Hair follicular keratinocyte (primary cell): ENCODE measurements around the gene LRP6. TPM values are rescaled to one million over a fixed set of nuclear protein-coding genes. Genes with fewer than 3 reads are reported as not detected.

Experiments
- total RNA-seq: library from RNA; depleted of rRNA; stranded (reverse); fragments of >200 nt; gene quantifications from 2 replicates; pipeline ENCODE4 v1.2.3, GENCODE V29; 2015

The LRP6 gene
- 7.4 TPM in 2 replicates for total RNA-seq

DNA sequence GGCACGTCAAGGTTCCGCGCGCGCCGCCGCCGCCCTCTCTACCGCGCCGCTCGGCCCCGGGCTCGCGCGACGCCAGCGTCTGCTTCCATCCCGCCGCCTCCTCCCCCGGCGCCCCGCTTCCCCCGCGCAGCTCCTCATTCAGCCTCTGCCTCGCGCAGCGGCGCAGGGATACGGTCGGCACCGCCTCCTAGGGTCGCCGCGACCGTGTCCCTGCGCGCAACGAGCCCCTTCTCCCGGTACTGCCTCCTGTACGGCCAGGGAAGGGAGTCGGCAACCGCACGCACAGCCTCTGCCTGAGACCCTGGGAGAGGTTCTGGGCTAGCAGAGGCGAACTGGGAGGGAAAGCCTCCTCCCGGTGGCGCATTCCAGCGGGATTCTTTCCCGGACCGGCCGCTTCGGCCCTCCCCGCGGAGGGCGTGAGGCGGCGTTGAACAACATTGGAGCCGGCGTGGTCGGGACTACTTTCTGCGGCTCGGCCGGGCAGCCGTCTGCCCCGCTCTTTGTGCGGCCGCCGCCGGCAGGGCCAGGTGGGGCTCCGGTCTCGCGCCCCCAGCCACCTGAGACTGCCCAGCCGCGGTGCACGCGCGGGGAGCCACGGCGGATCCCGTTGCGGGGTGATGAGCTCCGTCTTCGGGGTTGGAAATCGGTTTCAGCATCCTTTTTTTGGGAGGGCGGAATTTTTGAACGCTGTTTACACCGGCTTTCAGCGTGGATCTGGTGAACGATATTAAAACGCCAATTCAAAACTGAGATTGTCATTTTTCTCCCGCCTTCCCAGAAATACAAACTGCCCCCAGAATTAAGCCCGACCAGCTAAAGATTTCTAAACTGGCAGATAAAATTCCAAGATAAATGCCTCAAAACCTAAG is at the start of gene LRP6:
Gene LRP6, minus strand, starts transcription at position 172 of the 869 bp plus-strand sequence. CDS start 309 bp downstream, outside the sequence.

DNA sequence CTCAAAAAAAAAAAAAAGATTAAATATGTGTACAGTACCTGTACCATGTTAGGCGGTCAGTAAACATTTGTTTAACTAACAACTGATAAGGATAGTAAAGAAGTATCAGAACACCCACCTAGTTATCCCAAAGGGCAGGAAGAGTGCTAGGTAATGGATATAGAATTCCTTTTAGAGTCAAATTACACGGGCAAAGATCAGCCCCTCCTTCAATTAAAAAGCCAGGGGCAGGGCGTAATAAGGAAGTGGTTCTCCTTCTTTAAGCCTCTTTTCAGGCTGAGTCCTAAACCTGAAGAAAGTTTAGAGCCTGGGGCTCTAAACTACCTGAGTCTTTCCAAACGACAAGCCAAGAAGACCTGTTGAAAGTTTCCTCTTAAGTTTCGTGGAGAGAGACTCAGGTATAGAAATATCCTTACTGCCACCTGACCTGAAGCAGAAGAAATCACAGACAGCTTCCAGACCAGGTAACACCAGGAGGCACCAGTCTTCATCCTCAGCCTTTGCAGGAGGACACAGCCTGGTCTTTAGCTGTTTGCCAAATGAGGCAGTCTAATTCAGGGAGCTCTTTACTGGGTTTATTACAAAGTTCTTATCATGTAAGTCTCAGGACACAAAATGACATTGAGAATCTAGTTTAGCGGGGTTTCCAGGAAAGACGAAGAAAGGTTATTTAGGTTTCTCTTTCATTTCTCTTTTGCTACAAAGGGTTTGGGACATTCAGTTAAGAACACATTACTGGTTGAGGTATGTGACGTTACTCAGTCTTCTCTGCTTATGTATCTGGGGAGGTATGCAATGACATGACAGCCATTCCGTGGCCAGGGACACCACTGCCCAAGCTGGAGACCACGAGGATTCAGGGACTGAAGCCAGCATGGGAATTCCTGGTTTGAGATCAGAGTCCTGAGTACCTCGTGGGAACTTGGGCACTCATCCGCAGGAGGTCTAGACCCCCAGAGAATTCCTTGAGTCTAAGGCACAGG is 195.9 kb downstream of the LRP6 start, which contains the start of gene BCL2L14:
Gene BCL2L14, plus strand, starts transcription at position 266 of the 983 bp plus-strand sequence. CDS start 8,367 bp downstream, outside the sequence.

Other genes starting within 250 kb of the LRP6 start
- gene BCL2L14, start 196.1 kb downstream of the LRP6 start, total RNA-seq, result not detected in 2 replicates
- gene MANSC1, start 83.2 kb upstream of the LRP6 start, total RNA-seq, result 4.6 and 5.2 TPM in 2 replicates
- gene BORCS5, start 90.0 kb upstream of the LRP6 start, total RNA-seq, result 13.5 and 16.3 TPM in 2 replicates